ENCODE data around the gene PGLYRP3.
A peak's percentile ranks its signal among the peaks of the same experiment; 100 is the strongest.

PGLYRP3 gene

DNA sequence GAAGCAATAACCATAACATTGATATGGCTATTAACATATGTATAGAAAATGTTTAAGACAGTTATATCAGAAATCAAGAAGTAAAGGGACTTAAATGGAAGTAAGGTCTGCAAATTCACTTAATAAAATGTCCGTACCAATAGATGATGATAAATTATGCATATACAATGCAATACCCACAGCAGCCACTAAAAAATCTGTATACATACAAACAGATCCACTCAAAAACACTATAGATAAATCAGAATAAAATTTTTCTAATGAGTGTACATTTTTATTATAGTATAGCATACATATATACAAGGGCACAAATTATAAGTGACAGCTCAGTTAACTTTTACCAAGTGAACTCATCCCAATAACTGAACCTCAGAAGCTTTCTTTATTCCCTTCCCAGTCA lies 47.3 kb downstream of the PGLYRP3 start:
- TF ChIP-seq RAD21 (IDR thresholded peaks at IDR 0.05; ENCODE audit: low read depth): no peak
- TF ChIP-seq YY1 (IDR thresholded peaks at IDR 0.05; ENCODE audit: low read depth): no peak
- TF ChIP-seq, protein P1, sequence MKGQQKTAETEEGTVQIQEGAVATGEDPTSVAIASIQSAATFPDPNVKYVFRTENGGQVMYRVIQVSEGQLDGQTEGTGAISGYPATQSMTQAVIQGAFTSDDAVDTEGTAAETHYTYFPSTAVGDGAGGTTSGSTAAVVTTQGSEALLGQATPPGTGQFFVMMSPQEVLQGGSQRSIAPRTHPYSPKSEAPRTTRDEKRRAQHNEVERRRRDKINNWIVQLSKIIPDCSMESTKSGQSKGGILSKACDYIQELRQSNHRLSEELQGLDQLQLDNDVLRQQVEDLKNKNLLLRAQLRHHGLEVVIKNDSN (IDR thresholded peaks at IDR 0.05): no peak

DNA sequence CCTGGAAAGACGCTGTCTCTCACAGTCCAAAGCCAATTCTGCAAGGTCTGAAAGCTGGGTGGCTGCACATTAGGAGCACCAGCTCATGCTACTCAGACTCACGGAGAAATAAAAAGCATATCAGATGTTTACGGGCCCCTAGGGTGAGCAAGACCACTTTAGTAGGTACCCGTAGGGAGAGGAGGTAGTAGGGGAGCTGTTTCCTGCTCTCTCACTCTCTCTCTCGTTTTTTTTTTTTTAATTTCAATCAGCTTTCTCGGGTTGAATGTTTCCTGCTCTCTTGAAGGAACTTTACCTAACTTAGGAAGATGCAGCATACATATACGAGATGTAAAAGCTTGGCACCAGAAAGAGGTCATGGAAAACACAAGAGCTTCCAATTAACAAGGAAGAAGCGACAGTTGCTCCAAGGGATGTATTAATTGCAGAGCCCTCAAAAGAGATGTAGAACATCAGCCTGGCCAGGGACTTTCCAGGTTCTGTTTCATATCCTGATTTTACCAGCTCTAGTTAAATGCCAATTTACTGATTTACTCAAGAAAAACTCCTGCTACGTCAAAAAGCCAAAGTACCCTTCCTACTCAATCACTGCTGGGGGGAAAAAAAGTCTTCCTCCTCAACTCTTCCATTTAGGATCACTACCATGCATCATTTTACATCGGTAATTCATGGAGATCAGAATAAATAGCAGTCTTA lies 50.1 kb downstream of the PGLYRP3 start:
- TF ChIP-seq, protein P1 (IDR thresholded peaks at IDR 0.05): no peak
- TF ChIP-seq EP300 (IDR thresholded peaks at IDR 0.05; ENCODE audit: borderline replicate concordance) (no peak), CEBPB (IDR thresholded peaks at IDR 0.05) (no peak), TCF12 (IDR thresholded peaks at IDR 0.05; ENCODE audit: low read depth) (no peak), FOXM1 (IDR thresholded peaks at IDR 0.05; ENCODE audit: borderline replicate concordance, low read depth) (no peak), RAD21 (IDR thresholded peaks at IDR 0.05; ENCODE audit: low read depth) (no peak), TAF1 (IDR thresholded peaks at IDR 0.05; ENCODE audit: low read depth) (no peak), EGR1 (IDR thresholded peaks at IDR 0.05) (no peak), NFIC (IDR thresholded peaks at IDR 0.05) (no peak), YY1 (IDR thresholded peaks at IDR 0.05; ENCODE audit: low read depth) (no peak), ZBTB7A (IDR thresholded peaks at IDR 0.05; ENCODE audit: low read depth) (no peak), TEAD4 (IDR thresholded peaks at IDR 0.05) (no peak), CREB1 (IDR thresholded peaks at IDR 0.05; ENCODE audit: low read depth) (no peak)
- TF ChIP-seq, protein P2, sequence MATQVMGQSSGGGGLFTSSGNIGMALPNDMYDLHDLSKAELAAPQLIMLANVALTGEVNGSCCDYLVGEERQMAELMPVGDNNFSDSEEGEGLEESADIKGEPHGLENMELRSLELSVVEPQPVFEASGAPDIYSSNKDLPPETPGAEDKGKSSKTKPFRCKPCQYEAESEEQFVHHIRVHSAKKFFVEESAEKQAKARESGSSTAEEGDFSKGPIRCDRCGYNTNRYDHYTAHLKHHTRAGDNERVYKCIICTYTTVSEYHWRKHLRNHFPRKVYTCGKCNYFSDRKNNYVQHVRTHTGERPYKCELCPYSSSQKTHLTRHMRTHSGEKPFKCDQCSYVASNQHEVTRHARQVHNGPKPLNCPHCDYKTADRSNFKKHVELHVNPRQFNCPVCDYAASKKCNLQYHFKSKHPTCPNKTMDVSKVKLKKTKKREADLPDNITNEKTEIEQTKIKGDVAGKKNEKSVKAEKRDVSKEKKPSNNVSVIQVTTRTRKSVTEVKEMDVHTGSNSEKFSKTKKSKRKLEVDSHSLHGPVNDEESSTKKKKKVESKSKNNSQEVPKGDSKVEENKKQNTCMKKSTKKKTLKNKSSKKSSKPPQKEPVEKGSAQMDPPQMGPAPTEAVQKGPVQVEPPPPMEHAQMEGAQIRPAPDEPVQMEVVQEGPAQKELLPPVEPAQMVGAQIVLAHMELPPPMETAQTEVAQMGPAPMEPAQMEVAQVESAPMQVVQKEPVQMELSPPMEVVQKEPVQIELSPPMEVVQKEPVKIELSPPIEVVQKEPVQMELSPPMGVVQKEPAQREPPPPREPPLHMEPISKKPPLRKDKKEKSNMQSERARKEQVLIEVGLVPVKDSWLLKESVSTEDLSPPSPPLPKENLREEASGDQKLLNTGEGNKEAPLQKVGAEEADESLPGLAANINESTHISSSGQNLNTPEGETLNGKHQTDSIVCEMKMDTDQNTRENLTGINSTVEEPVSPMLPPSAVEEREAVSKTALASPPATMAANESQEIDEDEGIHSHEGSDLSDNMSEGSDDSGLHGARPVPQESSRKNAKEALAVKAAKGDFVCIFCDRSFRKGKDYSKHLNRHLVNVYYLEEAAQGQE (IDR thresholded peaks at IDR 0.05; ENCODE audit: low read depth): no peak
- TF ChIP-seq, protein P3, sequence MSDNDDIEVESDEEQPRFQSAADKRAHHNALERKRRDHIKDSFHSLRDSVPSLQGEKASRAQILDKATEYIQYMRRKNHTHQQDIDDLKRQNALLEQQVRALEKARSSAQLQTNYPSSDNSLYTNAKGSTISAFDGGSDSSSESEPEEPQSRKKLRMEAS (IDR thresholded peaks at IDR 0.05): no peak

DNA sequence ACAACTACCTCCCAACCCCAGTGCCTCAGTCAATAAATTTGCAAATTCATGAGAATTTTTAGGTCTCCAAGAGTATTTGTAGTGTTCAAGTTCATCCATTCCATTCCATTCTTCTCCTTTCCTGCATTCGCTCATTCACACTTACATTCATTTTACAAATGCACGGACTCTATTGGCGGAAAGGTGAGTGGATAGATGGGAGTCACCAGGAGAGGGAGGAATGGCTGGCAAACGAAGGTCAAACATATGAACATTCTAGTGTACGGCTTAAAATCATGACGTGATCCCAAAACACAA lies 50.7 kb downstream of the PGLYRP3 start:
- TF ChIP-seq, protein P2 (IDR thresholded peaks at IDR 0.05; ENCODE audit: low read depth): no peak
- TF ChIP-seq, protein P1 (IDR thresholded peaks at IDR 0.05): no peak
- no peak for TF ChIP-seq NFIC (IDR thresholded peaks at IDR 0.05)
- TF ChIP-seq YY1 (IDR thresholded peaks at IDR 0.05; ENCODE audit: low read depth): no peak
- TF ChIP-seq FOXM1 (IDR thresholded peaks at IDR 0.05; ENCODE audit: borderline replicate concordance, low read depth): no peak
- TF ChIP-seq TAF1 (IDR thresholded peaks at IDR 0.05; ENCODE audit: low read depth): no peak
- TF ChIP-seq EP300 (IDR thresholded peaks at IDR 0.05; ENCODE audit: borderline replicate concordance): no peak
- no peak for TF ChIP-seq RAD21 (IDR thresholded peaks at IDR 0.05; ENCODE audit: low read depth)
- TF ChIP-seq CREB1 (IDR thresholded peaks at IDR 0.05; ENCODE audit: low read depth): no peak
- no peak for TF ChIP-seq ZBTB7A (IDR thresholded peaks at IDR 0.05; ENCODE audit: low read depth)

DNA sequence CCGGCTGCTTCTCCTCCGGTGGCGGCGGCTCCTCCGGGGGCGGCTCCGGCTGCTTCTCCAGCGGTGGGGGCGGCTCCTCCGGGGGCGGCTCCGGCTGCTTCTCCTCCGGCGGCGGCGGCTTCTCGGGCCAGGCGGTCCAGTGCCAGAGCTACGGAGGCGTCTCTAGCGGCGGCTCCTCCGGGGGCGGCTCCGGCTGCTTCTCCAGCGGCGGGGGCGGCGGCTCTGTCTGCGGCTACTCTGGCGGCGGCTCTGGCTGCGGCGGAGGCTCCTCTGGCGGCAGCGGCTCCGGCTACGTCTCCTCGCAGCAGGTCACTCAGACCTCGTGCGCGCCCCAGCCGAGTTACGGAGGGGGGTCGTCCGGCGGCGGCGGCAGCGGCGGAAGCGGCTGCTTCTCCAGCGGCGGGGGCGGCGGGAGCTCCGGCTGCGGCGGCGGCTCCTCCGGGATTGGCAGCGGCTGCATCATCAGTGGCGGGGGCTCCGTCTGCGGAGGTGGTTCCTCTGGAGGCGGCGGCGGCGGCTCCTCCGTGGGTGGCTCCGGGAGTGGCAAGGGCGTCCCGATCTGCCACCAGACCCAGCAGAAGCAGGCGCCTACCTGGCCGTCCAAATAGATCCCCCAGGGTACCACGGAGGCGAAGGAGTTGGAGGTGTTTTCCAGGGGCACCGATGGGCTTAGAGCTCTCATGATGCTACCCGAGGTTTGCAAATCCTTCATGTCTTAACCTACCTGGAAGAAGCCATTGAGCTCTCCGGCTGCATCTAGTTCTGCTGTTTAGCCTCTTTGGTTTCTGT lies 51.3 kb downstream of the PGLYRP3 start:
- peak; percentile 9; the same call in 1 of the 2 replicates for TF ChIP-seq EGR1 (IDR thresholded peaks at IDR 0.05)
- no peak for TF ChIP-seq ZBTB7A (IDR thresholded peaks at IDR 0.05; ENCODE audit: low read depth)

DNA sequence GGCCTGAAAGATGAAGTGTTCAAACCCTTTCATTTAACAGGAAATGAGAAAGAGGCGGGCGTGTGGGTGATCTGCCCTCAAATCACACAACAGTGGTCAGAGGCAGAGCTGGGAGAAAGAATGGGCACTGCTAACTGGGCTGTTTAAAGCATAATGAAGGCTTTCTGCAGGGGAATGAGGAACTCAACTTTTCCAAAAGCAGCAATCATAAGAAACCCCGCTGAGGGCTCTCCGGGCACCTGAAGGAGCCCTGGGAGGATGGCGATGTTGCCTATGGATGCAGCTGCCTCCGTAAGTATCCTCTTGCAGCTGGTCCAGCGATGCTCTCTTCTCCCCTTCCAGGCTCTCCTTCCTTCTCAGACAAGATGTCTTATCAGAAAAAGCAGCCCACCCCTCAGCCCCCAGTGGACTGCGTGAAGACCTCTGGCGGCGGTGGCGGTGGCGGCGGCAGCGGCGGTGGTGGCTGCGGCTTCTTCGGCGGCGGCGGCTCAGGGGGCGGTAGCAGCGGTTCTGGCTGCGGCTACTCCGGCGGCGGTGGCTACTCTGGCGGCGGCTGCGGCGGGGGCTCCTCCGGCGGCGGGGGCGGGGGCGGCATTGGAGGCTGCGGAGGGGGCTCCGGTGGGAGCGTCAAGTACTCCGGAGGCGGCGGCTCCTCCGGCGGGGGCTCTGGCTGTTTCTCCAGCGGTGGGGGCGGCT lies 52.0 kb downstream of the PGLYRP3 start:
- TF ChIP-seq CEBPB (IDR thresholded peaks at IDR 0.05): no peak
- no peak for TF ChIP-seq EP300 (IDR thresholded peaks at IDR 0.05; ENCODE audit: borderline replicate concordance)
- no peak for TF ChIP-seq TEAD4 (IDR thresholded peaks at IDR 0.05)
- no peak for TF ChIP-seq RAD21 (IDR thresholded peaks at IDR 0.05; ENCODE audit: low read depth)
- TF ChIP-seq, protein P2 (IDR thresholded peaks at IDR 0.05; ENCODE audit: low read depth): no peak
- TF ChIP-seq NFIC (IDR thresholded peaks at IDR 0.05): no peak
- TF ChIP-seq ZBTB7A (IDR thresholded peaks at IDR 0.05; ENCODE audit: low read depth): no peak

Measured in Ishikawa (cell line).